HG03175 (cell line): Measurements from ENCODE around the gene PRSS2.
"Not testable (repeated sequence)": the region's sequence is repeated elsewhere in the genome, so short reads cannot be mapped to it uniquely, and the experiment has no call there.

Source experiments
- ATAC-seq: cut with Tn5 transposase; IDR thresholded peaks from one replicate; pipeline ENCODE4 v1.9.1; 2021; ENCODE audit warnings: mild to moderate bottlenecking, moderate library complexity; ENCODE audit not compliant: unreplicated experiment

The PRSS2 gene

GRCh38 chr7:142758312-142758711, 12.5 kb upstream of the PRSS2 start:
- ATAC-seq = not testable (repeated sequence)

DNA sequence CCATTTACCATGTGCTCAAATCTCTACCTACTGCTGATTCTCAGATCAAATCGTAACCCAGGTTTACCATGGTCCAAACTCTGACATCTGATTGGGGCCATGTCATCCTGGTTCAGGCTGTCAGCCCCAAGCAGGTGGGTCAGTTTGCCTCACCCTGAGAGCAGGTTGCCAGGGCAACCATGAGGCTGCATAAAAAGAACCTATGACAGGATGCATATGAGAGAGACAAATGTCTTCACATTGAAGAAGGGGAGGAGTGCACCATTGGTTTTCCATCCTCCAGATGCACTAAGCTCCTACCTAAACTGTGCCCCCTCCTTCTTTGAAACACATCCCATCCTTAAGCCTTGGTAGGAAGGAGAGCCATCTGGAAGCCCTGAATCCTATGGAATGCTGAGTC, 11.3 kb upstream of the PRSS2 start:
- ATAC-seq = no peak

DNA sequence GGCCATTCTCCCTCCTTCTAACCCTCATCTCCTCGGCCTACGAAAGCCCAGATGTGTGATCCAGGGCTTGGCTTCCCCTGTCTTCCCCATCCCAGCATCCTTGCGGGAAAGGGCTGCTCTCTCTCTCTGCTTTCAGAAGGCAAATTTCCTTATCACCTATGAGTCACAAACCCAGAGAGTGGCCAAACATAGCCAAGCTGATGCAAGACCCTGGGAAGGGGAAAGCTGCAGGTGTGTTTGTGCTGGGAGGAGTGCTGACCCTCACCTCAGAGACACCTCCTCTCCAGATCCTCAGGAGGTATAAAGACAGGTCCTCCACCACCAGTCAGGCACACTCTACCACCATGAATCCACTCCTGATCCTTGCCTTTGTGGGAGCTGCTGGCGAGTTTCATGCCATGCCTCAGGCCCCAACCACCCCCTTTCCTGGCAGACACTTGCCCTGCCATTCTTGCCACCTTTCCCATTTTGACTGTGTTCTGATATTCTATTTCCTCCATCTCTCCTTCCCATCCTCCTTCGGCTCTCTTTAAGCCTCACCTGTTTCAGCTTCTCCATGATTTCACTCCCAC, 10.6 kb upstream of the PRSS2 start:
- no peak for ATAC-seq

DNA sequence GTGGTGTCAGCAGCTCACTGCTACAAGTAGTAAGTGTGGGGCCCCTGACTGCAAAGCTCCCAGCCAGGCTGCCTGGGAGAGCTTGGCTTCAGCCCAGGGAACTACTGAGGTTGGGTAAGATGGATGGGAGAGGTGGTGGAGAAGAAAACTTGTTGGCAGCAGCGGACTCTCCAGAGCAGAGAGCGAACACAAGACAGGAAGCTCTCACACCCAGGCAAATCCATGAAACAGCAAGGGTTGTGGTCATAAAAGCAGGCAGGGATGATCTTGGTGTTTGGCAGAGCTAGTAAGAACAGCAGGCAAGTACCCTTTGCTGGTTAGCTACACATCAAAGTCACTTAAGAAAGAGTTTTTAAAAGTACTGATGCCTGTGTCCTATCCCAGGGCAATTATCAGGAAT, 9.2 kb upstream of the PRSS2 start:
- ATAC-seq = not testable (repeated sequence)

DNA sequence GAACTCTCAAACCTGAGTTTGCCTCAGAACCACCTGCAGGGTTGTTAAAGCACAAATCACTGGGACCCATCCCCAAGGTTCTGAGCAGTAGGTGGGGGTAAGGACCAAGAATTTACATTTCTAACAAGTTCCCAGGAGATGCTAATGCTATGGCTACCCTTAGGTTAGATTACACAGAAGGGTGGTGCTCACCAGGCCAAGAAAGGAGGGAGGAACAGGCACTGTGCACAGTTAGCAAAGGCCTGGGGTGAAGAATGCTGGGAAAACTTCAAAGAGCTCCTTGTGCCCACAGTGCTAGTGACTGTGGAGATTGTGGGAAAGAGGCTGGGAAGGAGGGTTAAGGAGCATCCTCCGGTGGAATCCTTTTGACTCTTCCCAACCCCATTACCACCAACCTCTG, 8.7 kb upstream of the PRSS2 start:
- ATAC-seq = no peak

DNA sequence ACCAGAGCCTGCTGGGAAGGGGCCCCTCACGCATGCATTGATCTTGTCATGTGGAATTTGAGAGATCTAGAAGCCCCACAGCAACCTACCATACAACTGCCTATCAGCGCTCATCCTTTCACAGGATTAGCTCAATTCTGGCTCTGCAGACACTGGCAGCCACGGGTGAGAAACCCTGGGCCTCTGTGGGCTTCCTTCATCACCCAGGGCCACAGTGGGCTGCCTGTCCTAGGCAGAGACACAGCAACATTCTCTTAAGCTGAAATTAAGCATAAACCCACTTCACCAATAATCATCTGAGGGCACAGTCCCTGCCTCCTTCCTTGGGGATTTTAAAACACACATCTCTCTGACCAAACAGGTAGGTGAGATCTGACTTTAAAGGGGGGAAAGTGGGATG, 3.3 kb upstream of the PRSS2 start:
- ATAC-seq = no peak

DNA sequence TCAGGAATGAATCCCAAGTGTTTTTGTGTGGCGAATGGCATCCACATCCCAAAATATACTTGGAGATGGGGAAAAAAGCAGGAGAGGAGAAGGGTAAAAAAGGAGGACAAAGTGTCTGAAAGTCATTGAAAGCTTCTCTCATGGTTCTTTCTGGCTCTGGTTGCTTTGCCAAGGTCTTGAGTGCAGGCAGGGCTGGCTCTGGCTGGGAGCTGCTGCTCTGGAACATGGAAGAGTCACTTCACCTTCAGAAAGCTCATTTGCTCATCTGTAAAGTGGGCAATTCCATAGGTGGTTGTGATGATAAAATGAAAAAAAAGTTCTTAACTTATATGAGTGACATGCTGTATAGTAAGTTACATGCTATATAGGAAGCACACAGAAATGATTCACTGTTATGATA, 2.9 kb upstream of the PRSS2 start:
- no peak for ATAC-seq

DNA sequence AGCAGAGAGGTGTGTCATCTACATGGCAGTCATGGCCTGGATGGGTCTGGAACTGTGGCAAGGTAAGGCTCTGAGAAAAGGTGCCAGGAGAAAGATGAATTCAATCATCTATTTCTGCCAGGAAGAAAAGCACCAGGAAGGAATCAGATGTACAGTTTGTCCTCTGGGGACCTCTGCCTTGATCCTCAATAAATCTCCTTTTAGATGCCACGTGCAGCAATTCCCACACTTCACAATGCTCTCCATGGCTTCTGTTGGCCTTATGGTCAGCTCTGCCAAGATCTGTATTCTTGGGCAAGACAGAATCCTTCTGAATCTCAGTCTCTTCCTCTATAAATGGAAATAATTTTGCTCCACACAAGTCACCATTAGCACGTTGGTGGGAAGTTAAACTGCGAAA, 1.9 kb upstream of the PRSS2 start:
- not testable (repeated sequence) for ATAC-seq

GRCh38 chr7:142771353-142771723, 568 bp downstream of the PRSS2 start:
- peak; percentile 83 for ATAC-seq

DNA sequence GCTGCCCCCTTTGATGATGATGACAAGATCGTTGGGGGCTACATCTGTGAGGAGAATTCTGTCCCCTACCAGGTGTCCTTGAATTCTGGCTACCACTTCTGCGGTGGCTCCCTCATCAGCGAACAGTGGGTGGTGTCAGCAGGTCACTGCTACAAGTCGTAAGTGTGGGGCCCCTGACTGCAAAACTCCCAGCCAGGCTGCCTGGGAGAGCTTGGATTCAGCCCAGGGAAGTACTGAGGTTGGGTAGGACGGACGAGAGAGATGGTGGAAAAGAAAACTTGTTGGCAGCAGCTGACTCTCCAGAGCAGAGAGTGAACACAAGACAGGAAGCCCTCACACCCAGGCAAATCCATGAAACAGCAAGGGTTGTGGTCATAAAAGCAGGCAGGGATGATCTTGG, 1.3 kb downstream of the PRSS2 start:
- ATAC-seq = no peak

GRCh38 chr7:142772673-142773072, 1.9 kb downstream of the PRSS2 start:
- ATAC-seq = no peak

DNA sequence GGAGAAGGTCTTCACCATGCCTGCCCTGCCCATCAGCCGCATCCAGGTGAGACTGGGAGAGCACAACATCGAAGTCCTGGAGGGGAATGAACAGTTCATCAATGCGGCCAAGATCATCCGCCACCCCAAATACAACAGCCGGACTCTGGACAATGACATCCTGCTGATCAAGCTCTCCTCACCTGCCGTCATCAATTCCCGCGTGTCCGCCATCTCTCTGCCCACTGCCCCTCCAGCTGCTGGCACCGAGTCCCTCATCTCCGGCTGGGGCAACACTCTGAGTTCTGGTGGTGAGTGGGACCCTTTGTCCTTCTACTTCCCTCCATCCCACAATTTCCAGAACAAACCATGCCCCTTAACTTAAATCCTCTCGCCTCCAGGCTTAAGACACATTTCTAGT, 2.5 kb downstream of the PRSS2 start:
- no peak for ATAC-seq

DNA sequence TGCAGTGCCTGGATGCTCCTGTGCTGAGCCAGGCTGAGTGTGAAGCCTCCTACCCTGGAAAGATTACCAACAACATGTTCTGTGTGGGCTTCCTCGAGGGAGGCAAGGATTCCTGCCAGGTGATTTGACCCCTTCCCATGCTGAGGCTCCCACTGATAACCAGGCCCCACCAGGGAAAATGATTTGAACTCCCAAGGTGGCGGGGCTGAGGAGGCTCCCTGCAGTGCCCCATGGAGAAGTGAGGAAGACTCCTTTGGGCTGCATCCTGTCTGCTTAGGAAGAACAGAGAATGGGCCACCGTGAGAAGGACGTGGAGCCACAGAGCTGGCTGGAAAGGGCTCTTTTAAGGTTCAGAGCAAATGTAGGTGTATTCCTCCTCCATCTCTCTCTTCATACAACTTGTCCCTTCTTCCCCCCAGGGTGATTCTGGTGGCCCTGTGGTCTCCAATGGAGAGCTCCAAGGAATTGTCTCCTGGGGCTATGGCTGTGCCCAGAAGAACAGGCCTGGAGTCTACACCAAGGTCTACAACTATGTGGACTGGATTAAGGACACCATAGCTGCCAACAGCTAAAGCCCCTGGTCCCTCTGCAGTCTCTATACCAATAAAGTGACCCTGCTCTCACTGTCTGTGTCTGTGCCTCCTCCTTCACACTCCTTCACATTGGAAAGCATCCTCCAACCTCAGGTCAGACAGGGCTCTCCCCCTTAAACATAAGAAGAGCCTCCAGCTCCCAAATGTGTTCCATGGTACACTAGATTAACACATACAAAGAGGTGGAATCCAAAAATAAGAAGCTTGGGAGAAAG, 3.4 kb downstream of the PRSS2 start:
- ATAC-seq = no peak

- no peak for ATAC-seq
Observed at GRCh38 chr7:142774826-142775225, 4.1 kb downstream of the PRSS2 start.

DNA sequence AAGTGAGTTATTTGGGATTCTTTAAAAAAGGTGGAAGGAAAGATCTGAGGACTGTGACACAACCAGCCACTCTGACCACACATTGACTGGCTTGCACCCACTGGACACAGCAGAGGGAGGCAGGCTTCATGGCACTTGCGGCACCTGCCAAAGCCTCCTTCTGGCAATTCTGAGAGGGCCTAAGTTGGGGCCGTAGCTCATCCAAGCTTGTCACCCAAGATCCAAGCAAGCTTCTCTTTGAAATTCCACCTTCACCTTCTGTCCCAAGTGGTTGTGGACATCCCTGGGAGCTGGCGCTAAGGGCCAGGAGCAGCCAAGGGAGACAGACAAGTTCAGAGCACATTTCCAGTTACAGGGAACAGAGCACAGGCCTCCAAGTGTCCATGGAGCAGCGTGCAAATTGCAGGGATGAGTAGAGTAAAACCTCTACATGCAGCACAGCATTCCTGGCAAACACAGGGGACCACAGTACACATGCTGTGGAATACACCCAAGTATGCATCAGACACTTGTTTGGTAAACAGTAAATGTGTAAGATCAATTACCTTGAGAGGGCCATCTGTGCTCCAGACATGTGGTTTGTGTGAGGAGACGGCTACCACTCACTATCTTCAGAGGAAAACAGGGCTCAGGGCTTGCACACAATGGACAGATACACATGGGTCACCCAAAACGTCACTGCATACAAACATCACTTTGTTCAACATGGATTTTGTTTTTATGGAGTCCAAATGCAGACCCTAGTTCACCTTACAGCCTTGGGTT, 4.8 kb downstream of the PRSS2 start:
- ATAC-seq = not testable (repeated sequence)

- no peak for ATAC-seq
Observed at GRCh38 chr7:142776206-142776844, 5.6 kb downstream of the PRSS2 start.

DNA sequence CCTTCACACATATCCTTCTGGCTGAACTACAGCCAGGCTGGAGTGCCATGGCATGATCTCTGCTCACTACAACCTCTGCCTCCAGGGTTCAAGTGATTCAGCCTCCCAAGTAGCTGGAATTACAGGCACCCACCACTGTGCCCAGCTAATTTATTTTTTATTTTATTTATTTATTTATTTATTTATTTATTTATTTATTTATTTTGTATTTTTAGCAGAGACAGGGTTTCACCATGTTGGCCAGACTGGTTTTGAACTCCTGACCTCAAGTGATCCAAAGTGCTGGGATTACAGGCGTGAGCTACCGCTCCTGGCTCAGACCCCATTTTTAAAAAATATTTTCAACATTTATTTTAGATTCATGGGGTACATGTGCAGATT, 6.1 kb downstream of the PRSS2 start:
- ATAC-seq = not testable (repeated sequence)

DNA sequence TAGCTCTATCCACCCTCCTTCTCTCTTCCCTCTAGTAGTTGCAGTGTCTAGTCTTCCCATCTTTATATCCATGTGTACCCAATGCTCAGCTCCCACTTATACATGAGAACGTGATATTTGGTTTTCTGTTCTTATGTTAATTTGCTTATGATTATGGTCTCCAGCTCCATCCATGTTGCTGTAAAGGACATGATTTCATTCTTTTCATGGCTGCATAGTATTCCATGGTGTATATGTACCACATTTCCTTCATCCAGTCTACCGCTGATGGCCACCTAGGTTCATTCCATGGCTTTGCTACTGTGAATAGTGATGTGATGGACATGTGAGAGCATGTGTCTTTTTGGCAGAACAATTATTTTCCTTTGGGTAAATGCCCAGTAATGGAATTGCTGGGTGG, 6.5 kb downstream of the PRSS2 start:
- ATAC-seq = no peak

DNA sequence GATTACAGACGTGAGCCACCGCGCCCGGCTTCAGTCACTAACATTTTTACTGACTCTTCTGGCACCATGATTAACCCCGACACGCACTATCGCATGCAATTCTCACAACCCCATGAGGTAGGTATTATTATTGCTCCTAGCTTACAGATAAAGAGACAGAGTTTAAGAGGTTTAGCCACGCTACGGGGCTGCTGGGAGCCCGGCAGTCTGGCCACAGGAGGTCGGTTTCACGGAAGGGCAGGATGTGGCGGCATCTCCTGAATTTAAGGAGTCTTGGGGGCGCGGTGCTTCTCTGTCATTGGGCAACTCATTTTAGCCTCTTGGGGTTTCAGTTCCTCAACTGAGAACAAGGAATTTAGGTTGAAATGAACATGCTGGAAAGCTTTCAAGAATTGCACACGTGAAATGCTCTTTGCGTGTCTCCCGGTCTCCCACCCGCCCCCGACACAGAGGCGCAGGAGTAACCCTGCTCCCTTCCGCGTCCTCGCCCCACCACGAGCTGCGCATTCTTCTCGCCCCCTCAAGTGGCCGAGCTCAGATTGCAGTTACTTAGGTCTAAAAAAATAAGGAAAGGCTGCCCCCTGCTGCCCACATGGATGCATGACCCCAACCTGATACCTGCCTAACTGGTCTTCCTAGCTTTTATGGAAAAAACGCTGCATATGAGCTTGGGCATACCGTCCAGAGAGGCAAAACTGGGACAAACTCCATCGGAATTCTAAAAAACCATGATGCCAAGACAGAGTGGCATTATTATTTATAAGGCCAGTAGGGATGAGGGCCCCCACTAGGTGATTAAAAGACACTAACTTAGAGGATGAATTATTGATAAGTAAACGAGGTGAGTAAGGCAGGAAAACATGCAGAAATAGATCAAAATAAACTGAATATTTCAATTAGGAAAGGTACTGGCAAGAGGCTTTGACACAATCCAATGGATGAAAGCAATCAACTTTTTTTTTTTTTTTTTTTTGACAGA, 12.4 kb downstream of the PRSS2 start:
- ATAC-seq = peak; percentile 92

DNA sequence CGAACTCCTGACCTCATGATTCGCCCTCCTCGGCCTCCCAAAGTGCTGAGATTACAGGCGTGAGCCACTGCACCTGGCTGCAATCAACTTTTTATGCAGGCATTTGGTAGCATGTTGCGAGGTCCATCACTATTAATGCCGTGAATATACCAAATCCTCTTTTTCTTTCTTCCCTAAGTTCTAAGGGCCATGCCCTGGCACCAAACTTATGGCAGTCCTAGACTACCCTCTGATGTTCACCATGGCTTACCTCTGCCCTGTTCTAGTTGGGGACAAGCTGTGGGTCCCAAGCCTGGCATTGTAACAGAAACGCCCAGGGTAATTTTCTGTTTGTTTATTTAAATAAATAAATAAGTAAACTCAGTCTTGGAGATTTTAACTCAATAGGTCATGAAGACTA, 13.3 kb downstream of the PRSS2 start:
- no peak for ATAC-seq
